Ascending aorta (tissue), 2 donors: ENCODE results near the gene LAMA5. TPM values are rescaled to one million over a fixed set of nuclear protein-coding genes. Genes with fewer than 3 reads are reported as not detected.

Experiments used
- DNase-seq, 2 donors: peaks; one replicate each; pipeline ENCODE4 v3.0.0-alpha.2; 2019; ENCODE audit warnings: low spot score in 2 of 2
- H3K27ac ChIP-seq, 2 donors: fragments of 200-600 bp; sonication (generic); one replicate each; pipeline ENCODE4 v1.5.1; 2016 to 2017; ENCODE audit warnings: mild to moderate bottlenecking in 1 of 2
- H3K27me3 ChIP-seq: fragments of 200-600 bp; sonication (generic); one replicate; pipeline ENCODE4 v1.5.1; 2017
- H3K36me3 ChIP-seq, 2 donors: fragments of 200-600 bp; sonication (generic); one replicate each; pipeline ENCODE4 v1.5.1; 2016
- H3K4me1 ChIP-seq, 2 donors: fragments of 200-600 bp; sonication (generic); one replicate each; pipeline ENCODE4 v1.5.1; 2016 to 2017; ENCODE audit warnings: mild to moderate bottlenecking in 1 of 2
- H3K4me3 ChIP-seq, 2 donors: fragments of 200-600 bp; sonication (generic); one replicate each; pipeline ENCODE4 v1.5.1; 2016 to 2017; ENCODE audit warnings: mild to moderate bottlenecking in 1 of 2
- H3K9me3 ChIP-seq, 2 donors: fragments of 200-600 bp; sonication (generic); one replicate each; pipeline ENCODE4 v1.5.1; 2016
- intact Hi-C: fragments of 100-400 bp; cut with DNase I; formaldehyde crosslinking; loops from one replicate; pipeline ENCODE4 v1.15.1; 2023
- total RNA-seq: library from RNA; depleted of rRNA; stranded (reverse); fragments of >200 nt; gene quantifications from one replicate; pipeline ENCODE4 v1.1.0, GENCODE V29; 2016
- TF ChIP-seq, protein P1 (sequence below), 3 experiments: fragments of 200-600 bp in 2 of 3; fragments of 450-650 bp in 1 of 3; sonication (generic) in 2 of 3; IDR thresholded peaks; one replicate each; pipeline ENCODE4 v1.5.1; 2016 to 2019; ENCODE audit warnings: antibody characterized with exemption in 3 of 3, mild to moderate bottlenecking in 1 of 3, moderate library complexity in 1 of 3

Gene LAMA5
- total RNA-seq, 1 donor from 2014 or later: 469 TPM

DNA sequence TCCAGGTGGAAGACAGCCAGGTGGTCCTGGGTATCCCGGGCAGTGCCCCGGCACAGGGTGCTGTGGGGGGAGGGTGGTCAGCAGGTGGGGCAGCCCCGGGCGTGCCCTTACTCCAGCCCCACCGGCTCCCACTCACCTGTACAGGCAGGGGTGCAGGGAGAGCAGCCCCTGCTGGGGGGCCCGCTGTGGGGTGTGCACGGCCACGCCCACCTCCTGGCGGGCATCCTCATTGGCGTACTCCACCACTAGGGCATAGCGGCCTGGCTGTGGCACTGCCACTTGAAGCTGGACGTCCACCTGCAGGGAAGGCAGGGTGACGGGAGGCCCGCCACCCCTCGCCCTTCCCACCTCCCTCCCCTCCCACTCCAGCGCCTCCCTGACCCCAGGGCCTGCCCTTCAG is 34.7 kb downstream of the LAMA5 start:
- no peak for DNase-seq
- intact Hi-C loops: no loop called here
- Histone ChIP-seq H3K4me3 (no peak overlapping the region), H3K36me3 (peaks cover 94 to 98% of the 10 kb centered on the region in 2 donors), H3K9me3 (no peaks in the 10 kb centered on the region), H3K27ac (no peak overlapping the region), H3K27me3 (no peaks in the 10 kb centered on the region), H3K4me1 (no peaks in the 10 kb centered on the region)
- TF ChIP-seq, protein P1, sequence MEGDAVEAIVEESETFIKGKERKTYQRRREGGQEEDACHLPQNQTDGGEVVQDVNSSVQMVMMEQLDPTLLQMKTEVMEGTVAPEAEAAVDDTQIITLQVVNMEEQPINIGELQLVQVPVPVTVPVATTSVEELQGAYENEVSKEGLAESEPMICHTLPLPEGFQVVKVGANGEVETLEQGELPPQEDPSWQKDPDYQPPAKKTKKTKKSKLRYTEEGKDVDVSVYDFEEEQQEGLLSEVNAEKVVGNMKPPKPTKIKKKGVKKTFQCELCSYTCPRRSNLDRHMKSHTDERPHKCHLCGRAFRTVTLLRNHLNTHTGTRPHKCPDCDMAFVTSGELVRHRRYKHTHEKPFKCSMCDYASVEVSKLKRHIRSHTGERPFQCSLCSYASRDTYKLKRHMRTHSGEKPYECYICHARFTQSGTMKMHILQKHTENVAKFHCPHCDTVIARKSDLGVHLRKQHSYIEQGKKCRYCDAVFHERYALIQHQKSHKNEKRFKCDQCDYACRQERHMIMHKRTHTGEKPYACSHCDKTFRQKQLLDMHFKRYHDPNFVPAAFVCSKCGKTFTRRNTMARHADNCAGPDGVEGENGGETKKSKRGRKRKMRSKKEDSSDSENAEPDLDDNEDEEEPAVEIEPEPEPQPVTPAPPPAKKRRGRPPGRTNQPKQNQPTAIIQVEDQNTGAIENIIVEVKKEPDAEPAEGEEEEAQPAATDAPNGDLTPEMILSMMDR (IDR thresholded peaks at IDR 0.05): no peak

DNA sequence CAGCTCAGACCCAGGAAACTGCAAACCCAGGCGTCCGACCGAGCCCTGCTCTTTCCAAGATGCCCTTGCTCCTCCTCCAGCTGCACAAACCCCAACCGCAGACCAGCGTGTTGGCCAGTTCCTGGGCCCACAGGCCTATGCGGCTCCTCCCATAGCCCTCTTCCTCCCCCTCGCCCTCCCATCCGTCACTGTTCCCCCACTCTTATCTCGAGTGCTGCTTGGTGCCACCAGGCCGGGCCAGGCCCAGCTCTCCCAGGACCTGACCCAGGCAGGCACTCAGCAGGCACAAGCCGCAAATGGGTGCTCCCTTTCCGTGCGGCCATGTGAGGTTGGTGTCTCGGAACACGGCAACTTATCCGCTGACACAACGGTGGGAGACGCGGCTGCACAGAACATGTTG is 35.8 kb downstream of the LAMA5 start:
- DNase-seq: no peak
- H3K4me1 ChIP-seq: no peaks in the 10 kb centered on the region
- no peak overlapping the region for H3K27ac ChIP-seq
- TF ChIP-seq, protein P1 (IDR thresholded peaks at IDR 0.05): no peak
- no peaks in the 10 kb centered on the region for H3K27me3 ChIP-seq
- intact Hi-C loops: no loop called here
- H3K4me3 ChIP-seq: no peak overlapping the region
- no peaks in the 10 kb centered on the region for H3K9me3 ChIP-seq
- peaks cover 94 to 98% of the 10 kb centered on the region in 2 donors for H3K36me3 ChIP-seq

GRCh38 chr20:62330576-62331317 is 36.4 kb downstream of the LAMA5 start:
- H3K4me1 ChIP-seq: no peaks in the 10 kb centered on the region
- no peaks in the 10 kb centered on the region for H3K27me3 ChIP-seq
- no peak overlapping the region for H3K4me3 ChIP-seq
- no peak for DNase-seq
- H3K27ac ChIP-seq: no peak overlapping the region
- TF ChIP-seq, protein P1 (IDR thresholded peaks at IDR 0.05): no peak
- peaks cover 92 to 97% of the 10 kb centered on the region in 2 donors for H3K36me3 ChIP-seq
- intact Hi-C loops: no loop called here
- H3K9me3 ChIP-seq: no peaks in the 10 kb centered on the region

DNA sequence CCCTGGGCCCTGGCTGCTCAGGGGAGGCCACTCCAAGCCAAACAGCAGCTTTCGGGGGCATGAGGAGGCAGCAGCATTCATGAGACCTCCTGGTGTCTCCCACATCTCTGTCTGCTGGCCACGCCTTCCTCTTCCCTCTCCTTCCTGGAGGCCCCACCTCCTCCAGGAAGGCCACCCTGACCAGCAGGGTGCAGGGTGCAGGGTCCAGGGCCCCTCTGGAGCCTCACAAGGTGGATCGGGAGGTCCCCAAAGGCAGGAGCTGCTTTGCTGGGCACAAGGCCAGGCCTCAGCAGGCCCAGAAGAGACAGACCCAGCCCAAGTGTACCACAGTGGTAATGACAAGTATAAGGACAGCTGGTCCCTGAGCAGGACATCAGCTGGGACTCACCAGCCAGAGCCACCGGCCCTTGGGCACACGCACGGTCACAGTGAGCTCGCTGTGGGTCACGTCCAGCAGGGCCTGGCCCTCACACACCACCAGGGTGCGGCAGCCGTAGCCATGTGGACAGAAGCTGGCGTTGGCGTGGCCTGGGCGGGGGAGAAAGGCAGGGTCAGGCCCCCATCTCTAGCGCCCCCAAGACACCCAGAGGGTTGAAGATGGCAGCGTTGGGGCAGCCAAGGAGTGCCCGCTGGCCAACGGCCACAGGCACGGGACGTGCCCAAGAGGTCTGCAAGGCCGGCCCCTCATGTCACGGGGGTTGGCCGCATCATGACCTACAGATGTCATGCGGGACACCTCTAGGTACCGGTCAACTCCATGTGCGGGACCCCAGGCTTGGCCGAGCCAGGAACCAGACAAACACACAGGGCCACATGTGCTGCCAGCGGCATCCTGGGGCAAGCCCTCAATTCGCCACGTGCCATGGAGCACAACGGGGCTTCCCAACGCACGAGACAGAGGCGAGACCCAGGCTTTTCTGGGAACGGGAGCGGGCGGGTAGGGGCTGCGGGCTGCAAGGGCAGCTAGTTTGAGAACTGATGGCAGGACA is 37.4 kb downstream of the LAMA5 start:
- no peaks in the 10 kb centered on the region for H3K9me3 ChIP-seq
- H3K4me3 ChIP-seq: no peak overlapping the region
- no peaks in the 10 kb centered on the region for H3K4me1 ChIP-seq
- no peak overlapping the region for H3K27ac ChIP-seq
- intact Hi-C loops: no loop called here
- DNase-seq: no peak
- H3K27me3 ChIP-seq: no peaks in the 10 kb centered on the region
- TF ChIP-seq, protein P1 (IDR thresholded peaks at IDR 0.05): no peak
- peaks cover 93 to 97% of the 10 kb centered on the region in 2 donors for H3K36me3 ChIP-seq

DNA sequence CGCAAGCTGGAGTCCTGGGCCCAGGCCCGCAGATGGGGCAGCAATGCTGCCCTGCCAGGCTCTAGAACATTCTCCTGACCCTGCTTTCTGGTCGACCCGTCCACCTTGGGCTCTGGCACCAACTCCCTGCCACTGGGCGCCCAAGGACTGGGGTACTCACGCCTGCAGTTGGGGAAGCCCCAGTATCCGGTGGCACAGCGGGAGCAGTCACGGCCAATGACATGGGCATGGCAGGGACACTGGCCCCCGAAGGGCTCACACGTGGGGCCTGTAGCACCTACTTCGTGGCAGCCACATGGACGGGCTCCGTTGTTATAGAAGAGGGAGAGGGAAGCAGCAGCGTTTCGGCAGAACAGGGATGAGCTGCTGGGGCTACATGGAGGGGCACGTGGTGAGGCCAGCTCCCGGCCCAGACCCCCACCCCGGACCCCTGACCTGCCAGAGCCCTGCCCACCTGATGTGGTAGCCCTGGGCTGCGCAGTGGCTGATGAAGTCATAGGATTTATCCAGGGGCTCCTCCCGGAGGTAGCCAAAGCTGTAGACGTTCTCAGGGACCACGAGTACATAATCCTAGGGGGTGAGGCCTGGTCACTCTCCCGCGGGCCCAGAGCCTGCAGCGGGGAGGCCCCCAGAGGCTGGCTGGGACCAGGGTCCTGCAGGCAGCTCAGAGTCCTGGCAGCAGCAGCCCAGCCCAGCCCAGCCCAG is 38.3 kb downstream of the LAMA5 start:
- Histone ChIP-seq H3K27ac (no peak overlapping the region), H3K9me3 (no peaks in the 10 kb centered on the region), H3K27me3 (no peaks in the 10 kb centered on the region), H3K36me3 (peaks cover 94 to 97% of the 10 kb centered on the region in 2 donors), H3K4me3 (no peak overlapping the region), H3K4me1 (no peaks in the 10 kb centered on the region)
- TF ChIP-seq, protein P1 (IDR thresholded peaks at IDR 0.05): no peak
- no peak for DNase-seq
- intact Hi-C loops: no loop called here
